Body of pancreas (tissue), 4 donors: Measurements from ENCODE around the gene MAGI1. TPM values are rescaled to one million over a fixed set of nuclear protein-coding genes. Genes with fewer than 3 reads are reported as not detected.

Experiments
- ATAC-seq: fragments of 150-250 bp; one replicate; pipeline ENCODE4 v1.9.1; 2016
- DNase-seq, 4 donors: peaks; one replicate each; pipeline ENCODE4 v3.0.0-alpha.2; 2019
- H3K27ac ChIP-seq, 4 donors: fragments of 200-600 bp; sonication (generic); 1 replicate in 3 of 4; 2 replicates in 1 of 4; pipeline versions ENCODE4 v1.5.1 to v1.6.1; 2016 to 2019; ENCODE audit warnings: mild to moderate bottlenecking in 1 of 4, mixed read lengths in 1 of 4, moderate library complexity in 1 of 4
- H3K27me3 ChIP-seq, 2 donors: fragments of 200-600 bp; sonication (generic); one replicate each; pipeline ENCODE4 v1.6.0; 2016; ENCODE audit warnings: mild to moderate bottlenecking in 1 of 2
- H3K36me3 ChIP-seq, 2 donors: fragments of 200-600 bp; sonication (generic); replicated peaks in 1 of 2; 2 replicates each; pipeline ENCODE4 v1.5.1; 2016; ENCODE audit warnings: low read depth in 2 of 2; ENCODE audit not compliant: insufficient read depth in 1 of 2
- H3K4me1 ChIP-seq: fragments of 200-600 bp; sonication (generic); one replicate; pipeline ENCODE4 v1.6.0; 2016
- H3K4me3 ChIP-seq, 2 donors: fragments of 200-600 bp; sonication (generic); 1 replicate in 1 of 2; 2 replicates in 1 of 2; pipeline ENCODE4 v1.5.1; 2016 to 2019
- H3K9me3 ChIP-seq, 3 donors: fragments of 200-600 bp; sonication (generic); 1 replicate in 2 of 3; 2 replicates in 1 of 3; pipeline ENCODE4 v1.5.1; 2016
- CTCF ChIP-seq, 7 experiments: fragments of 450-650 bp in 4 of 7; fragments of 200-600 bp in 3 of 7; sonication (generic) in 3 of 7; IDR thresholded peaks; one replicate each; pipeline ENCODE4 v1.5.1; 2016 to 2019; ENCODE audit warnings: antibody characterized with exemption in 7 of 7
- POLR2A ChIP-seq, 3 donors: fragments of 450-650 bp; IDR thresholded peaks; one replicate each; pipeline ENCODE4 v1.6.1; 2016; ENCODE audit warnings: antibody characterized with exemption in 3 of 3, mild to moderate bottlenecking in 2 of 3
- WGBS, 2 donors: methylation state at CpG; one replicate each; pipeline ENCODE4 v1.1.5; 2017; 5-methylcytosine and 5-hydroxymethylcytosine counted together
- intact Hi-C: fragments of 100-400 bp; cut with DNase I; formaldehyde crosslinking; loops from one replicate; pipeline ENCODE4 v1.15.1; 2023
- total RNA-seq, 2 donors: library from RNA; depleted of rRNA; stranded (reverse); fragments of >200 nt; gene quantifications; one replicate each; pipeline ENCODE4 v1.1.0, GENCODE V29; 2016

The MAGI1 gene
- total RNA-seq, 2 donors from 2014 or later: 44.2 to 63.6 TPM

DNA sequence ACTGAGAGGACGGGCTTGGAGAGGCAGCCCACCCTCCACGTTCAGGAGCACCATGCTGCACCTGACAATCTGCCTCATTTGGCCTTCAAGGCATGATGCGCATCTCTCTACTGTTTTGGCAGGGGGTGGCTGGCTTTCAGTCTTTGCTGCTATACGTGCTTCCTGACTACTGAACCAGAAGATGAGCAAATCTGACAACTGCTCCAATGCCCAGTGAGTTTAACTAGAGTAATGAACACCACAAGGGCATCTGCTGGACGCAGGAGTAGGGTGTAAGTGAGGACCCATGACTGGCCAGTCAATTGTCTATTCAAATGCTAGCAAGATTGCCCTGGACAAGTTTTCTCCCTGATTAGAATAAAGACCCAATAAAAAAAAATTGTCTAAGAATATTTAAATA lies 335.7 kb downstream of the MAGI1 start:
- H3K9me3 ChIP-seq: no peaks in the 10 kb centered on the region
- H3K27ac ChIP-seq: no peak overlapping the region
- H3K4me3 ChIP-seq: no peak overlapping the region
- H3K36me3 ChIP-seq: no peaks in the 10 kb centered on the region
- intact Hi-C loops: no loop called here
- peaks cover 13% of the 10 kb centered on the region for H3K4me1 ChIP-seq
- DNase-seq (no peak), ATAC-seq (no peak)
- H3K27me3 ChIP-seq: no peaks in the 10 kb centered on the region
- TF ChIP-seq CTCF (IDR thresholded peaks at IDR 0.05) (no peak), POLR2A (IDR thresholded peaks at IDR 0.05) (no peak)
- 89 to 93% methylated on average over 4 to 5 of the region's 5 CpGs for WGBS, 2 donors

- 84 to 95% methylated on average over 2 of the region's 2 CpGs for WGBS, 2 donors
- no peak for ATAC-seq
Measured at GRCh38 chr3:65702202-65702601, 336.5 kb downstream of the MAGI1 start.

GRCh38 chr3:65701516-65701915 lies 337.2 kb downstream of the MAGI1 start:
- Histone ChIP-seq H3K4me1 (no peaks in the 10 kb centered on the region), H3K36me3 (no peaks in the 10 kb centered on the region), H3K9me3 (no peaks in the 10 kb centered on the region), H3K27me3 (no peaks in the 10 kb centered on the region), H3K4me3 (no peak overlapping the region), H3K27ac (no peak overlapping the region)
- no peak for DNase-seq
- TF ChIP-seq CTCF (IDR thresholded peaks at IDR 0.05) (no peak), POLR2A (IDR thresholded peaks at IDR 0.05) (no peak)
- WGBS, 2 donors: 93 to 96% methylated on average over 4 of the region's 4 CpGs
- intact Hi-C loops: no loop called here
- no peak for ATAC-seq

More at GRCh38 chr3:65702202-65702601, 336.5 kb downstream of the MAGI1 start:
- Histone ChIP-seq H3K4me3 (no peak overlapping the region), H3K27me3 (no peaks in the 10 kb centered on the region), H3K9me3 (no peaks in the 10 kb centered on the region), H3K4me1 (peaks cover 4% of the 10 kb centered on the region), H3K36me3 (no peaks in the 10 kb centered on the region), H3K27ac (no peak overlapping the region)
- no peak for TF ChIP-seq POLR2A (IDR thresholded peaks at IDR 0.05)
- no peak for TF ChIP-seq CTCF (IDR thresholded peaks at IDR 0.05)
- intact Hi-C loops: no loop called here
- DNase-seq: no peak

DNA sequence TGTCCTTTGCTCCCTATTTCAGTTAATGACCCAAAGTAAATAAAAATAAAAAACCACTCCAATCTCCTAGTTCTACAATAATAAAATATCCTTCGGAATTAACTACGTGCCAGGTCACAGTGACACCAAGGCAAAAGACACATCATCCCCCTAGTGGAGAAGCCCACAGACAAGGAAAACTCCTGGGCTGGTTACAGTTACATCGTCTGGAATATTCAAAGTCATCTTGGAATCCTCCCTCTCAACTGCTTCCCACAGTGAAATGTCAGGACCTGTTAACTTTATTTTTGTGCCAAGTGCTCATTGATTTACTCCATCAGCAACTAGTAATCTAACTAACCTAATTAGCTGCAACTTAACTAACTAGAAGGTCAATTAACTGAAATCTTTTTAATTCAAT lies 349.3 kb downstream of the MAGI1 start:
- TF ChIP-seq CTCF (IDR thresholded peaks at IDR 0.05): no peak
- TF ChIP-seq POLR2A (IDR thresholded peaks at IDR 0.05): no peak
- 68 to 79% methylated on average over 3 of the region's 3 CpGs for WGBS, 2 donors
- no peak for DNase-seq
- Histone ChIP-seq H3K9me3 (no peaks in the 10 kb centered on the region), H3K36me3 (no peaks in the 10 kb centered on the region), H3K27me3 (no peaks in the 10 kb centered on the region), H3K4me1 (peaks cover 12% of the 10 kb centered on the region), H3K27ac (no peak overlapping the region), H3K4me3 (no peak overlapping the region)
- no peak for ATAC-seq
- intact Hi-C loops: no loop called here

DNA sequence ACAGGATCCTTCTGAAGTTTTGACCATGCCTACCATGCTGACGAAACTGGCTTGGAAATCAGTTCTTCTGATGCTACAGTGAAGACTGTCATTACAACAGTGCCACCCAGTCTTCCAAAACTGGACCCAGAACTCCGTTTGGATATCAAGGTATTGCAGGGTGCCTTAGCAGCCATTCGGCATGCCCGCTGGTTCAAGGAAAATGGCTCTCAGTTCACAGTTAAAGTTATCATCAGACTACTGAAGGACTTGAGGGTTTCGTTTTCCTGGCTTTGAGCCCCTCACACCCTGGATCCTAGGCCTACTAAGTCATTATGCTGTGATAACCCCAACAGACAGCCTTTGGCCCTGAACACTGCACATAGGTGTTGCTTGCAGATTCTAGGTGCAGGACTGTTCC lies 351.0 kb downstream of the MAGI1 start:
- TF ChIP-seq POLR2A (IDR thresholded peaks at IDR 0.05) (no peak), CTCF (IDR thresholded peaks at IDR 0.05) (no peak)
- Histone ChIP-seq H3K27me3 (no peaks in the 10 kb centered on the region), H3K4me1 (peaks cover 9% of the 10 kb centered on the region), H3K27ac (no peak overlapping the region), H3K4me3 (no peak overlapping the region), H3K36me3 (no peaks in the 10 kb centered on the region), H3K9me3 (no peaks in the 10 kb centered on the region)
- WGBS, 2 donors: 91 to 100% methylated on average over 5 of the region's 5 CpGs
- ATAC-seq (no peak), DNase-seq (no peak)
- intact Hi-C loops: no loop called here
